GM18861 (cell line): Measurements from ENCODE around the gene DHH.

ENCODE experiments used
- ATAC-seq: cut with Tn5 transposase; IDR thresholded peaks from one replicate; pipeline ENCODE4 v1.9.1; 2021; ENCODE audit not compliant: unreplicated experiment

Gene DHH

DNA sequence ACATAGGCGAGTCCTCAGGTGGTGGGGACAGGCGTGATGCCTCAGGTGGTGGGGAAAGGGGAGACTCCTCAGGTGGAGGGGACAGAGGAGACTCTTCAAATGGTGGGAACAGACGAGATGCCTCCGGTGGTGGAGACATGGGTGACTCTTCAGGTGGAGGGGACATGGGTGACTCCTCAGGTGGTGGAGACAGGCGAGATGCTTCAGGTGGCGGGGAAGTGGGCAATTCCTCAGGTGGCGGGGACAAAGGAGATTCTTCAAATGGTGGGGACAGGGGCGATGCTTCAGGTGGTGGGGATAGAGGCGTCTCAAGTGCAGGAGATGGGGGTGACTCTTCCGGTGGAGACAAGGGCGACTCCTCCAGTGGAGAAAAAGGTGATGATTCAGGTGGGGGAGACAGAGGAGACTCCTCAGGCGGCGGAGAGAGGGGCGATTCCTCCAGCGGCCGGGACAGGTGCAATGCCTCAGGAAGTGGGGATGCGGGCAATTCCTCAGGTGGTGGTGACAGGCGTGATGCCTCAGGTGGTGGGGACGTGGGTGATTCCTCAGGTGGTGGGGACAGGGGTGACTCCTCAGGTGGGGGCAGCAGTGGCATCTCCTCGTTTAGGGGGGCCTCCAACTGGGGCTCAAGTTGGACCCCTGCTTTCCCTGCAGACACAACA, 42.7 kb downstream of the DHH start:
- ATAC-seq: no peak

DNA sequence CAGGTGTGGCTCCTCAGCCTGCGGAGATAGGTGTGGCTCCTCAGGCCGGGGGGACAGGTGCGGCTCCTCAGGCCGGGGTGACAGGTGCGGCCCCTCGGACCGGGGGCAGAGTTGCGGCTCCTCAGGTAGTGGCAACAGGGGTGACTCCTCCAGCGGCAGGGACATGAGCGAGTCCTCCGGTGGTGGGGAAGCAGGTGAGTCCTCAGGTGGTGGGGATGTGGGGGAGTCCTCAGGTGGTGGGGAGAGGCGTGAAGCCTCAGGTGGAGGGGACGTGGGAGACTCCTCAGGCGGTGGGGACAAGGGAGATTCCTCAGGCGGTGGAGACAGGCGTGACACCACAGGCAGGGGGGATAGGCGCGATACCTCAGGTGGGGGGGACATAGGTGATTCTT, 43.2 kb downstream of the DHH start:
- no peak for ATAC-seq

DNA sequence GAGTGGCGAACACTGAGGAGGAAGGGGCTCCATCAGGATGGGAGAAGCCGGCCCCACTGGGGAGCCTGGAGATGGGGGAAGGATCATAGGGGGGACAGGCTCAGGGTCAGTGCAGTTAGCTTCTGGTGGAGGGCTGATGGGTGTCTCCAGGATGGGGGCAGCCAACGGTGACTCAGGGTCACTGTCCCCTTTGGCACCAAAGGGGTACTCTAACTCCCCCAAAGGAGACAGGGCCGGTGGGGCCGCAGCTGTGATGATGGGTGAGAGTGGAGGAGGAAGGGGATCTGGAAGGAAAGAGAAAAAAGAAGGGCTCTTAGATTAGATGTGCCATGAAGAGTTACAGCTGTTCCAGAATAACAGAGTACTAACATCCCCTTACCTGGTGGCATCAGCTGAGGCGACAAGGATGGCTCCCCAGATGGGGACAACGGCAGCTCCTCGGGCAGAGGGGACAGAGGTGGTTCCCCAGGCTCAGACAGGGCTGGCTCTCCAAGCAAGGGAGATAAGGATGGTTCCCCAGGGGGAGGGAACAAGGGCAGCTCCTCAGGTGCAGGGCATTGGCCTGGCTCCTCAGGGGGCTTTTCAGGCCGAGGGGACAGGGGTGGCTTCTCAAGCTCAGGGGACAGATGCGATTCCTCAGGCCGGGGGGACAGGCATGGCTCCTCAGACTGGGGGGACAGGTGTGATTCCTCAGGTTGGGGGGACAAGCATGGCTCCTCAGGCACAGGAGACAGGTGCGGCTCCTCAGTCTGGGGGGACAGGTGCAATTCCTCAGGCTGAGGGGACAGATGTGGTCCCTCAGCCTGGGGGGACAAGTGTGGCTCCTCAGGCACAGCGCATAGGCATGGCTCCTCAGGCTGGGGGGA, 43.9 kb downstream of the DHH start:
- ATAC-seq: no peak

DNA sequence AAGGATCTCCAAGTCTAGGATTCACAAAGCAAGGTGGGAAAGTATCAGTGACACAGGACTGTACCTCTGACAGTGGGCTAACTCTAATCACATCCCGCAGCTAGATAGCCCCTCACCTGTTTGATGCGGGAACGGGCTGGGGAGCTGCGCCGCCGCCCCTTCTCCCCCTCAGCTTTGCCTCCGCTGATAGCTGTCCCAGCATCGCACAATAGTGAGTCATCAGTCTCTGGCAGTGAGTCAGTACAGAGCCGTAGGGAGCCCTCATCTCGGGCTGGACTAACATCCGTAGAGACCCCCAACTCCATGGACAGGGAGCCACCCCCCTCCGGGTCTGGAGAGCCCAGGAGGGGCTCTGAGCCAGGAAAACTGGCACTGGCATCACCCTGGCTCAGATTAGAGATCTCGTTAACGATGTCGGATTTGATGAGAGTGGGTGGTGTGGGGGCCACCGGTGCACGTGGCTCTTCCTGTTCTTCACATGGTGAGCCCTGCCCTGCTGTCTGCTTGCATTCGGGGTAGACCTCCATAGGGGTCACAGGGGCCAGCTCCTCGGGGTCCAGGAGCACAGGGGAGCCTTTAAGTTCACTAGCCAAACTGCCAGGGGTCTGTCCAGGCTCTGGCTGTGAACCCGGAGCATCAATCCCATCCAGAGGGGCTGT, 44.9 kb downstream of the DHH start:
- no peak for ATAC-seq

DNA sequence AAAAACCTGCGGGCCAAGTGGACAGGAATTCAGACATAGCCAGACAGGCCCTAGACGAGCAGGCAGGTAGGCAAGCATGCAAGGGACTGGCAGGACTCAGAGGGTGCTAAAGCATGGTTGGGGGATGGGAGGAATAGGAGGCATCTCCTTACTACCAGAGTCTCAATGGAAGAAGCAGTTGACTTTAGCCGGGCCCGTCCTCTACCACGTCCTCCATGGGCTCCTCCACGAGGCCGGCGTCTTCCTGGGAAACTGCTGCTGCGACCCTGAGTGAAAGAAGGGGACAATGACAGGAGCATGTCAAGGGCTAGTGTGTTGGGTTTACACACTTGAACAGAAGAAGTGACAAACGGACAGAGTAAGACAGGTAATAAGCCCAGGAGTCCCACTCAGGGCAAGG, 45.6 kb downstream of the DHH start:
- no peak for ATAC-seq

DNA sequence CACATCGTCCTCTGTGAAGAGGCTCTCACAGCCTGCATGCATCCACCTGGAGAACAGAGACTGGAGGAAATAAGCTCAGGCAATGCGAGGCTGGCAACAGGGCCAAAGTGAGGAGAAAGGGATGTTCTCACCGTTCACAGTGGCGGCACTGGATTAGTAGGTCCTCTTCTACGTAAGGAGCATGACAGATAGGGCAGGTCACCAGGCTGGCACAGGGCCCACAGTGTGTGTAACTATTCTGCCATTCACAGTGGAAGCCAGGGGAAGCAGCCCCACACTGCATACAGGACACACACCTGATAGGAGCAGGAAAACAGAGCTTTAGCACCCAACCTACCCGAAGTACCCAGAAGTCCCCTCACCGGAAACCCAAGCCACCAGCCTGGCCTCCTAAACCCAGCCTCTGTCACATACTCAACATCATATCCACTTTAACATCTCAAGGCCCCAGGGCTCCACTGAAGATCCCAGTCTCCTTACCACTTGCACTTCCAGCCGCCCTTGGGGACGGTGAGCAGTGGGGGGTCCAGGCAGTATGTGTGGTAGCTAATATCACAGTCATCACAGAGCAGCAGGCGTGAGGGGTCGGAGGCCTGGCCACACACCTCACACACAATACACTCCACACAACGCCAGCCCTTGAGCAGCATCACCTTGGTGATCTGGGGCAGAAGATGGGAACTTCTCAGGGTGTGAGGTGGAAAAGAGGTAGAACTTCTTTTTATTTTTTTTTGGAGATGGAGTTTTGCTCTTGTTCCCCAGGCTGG, 48.3 kb downstream of the DHH start:
- no peak for ATAC-seq

DNA sequence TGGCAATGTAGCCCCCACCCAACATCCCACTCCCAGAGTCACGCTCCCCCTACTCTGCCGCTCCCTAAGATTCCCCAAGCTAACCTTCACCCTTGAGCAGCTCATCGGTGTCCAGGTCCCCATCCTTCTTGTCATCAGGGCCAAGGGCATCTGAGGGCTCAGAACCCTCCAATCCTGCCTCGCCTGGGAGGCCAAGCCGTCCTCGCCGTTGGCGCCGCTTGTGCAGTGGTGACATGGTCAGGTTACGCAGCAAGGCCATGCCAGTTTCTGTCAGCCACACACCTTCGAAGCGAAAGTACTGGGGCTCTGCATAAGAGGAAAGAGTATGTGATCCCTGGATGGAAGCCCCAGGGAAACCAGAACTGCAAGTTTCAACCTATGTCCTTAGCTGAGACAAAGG, 49.9 kb downstream of the DHH start:
- ATAC-seq: no peak

DNA sequence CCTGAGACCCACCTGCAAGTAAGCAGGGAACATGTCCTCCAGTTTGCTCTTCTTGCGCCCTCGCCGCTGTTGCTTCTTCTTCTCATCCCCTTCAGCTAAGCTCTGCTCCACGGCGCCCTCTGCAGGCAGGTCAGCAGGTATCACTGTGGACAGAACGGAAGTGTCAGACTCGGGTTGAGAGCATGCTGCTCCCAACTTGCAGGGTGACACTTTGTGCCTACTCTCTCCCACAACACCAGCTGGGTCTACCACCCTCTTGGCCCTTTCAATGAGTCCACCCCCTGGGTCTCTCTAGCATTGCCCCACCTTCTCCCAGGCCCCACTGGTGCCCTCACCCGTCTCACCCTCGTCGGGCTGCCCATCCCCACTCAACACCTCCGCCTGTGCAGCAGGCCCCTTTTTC, 50.7 kb downstream of the DHH start:
- ATAC-seq: no peak

DNA sequence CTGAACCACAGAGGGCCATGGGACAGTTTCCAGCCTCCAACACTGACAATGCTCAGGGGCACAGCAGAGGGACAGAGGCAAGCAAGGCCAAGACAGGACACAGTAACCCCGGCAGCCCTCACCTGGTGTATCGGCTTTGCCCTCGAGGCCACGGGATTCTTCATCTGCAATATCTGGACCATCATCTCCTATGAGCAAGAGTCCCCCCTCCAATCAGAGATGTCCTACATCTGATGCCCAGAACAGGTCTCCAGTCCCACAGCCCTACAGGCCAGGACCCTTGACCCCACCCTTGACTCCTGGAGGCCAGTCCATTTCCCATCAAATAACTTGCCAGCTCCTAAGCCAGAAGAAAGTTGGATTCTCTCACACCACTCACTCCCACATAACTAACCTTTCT, 51.4 kb downstream of the DHH start:
- ATAC-seq: no peak

DNA sequence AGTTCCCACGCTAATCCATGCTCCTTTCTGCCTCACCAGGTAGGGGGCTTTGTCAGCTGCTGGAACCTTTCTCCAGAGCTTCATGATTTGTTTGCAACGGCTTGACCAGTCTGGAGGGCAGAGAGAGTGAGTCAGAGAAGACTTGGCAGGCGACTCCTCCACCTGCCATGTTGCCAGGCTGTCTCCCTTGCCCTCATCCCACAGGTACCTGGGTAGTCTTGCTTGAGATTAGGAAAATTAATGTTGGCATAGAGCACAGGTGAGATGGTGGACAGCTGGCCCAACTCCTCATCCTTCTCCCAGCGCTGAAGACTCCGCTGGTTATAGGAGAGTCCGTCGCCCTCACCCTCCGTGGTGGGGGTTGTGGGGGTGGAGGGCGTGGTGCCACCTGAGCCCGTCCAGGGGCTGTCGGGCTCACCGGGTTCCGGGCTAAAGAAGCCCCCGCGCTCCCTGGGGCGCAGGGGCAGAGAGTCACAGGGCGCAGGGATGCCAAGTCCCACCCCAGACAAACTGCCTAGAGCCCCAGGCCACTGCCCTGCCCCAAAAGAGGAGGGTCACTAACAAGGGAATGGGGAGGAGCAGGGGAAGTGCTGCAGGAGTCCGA, 52.6 kb downstream of the DHH start:
- ATAC-seq: no peak

DNA sequence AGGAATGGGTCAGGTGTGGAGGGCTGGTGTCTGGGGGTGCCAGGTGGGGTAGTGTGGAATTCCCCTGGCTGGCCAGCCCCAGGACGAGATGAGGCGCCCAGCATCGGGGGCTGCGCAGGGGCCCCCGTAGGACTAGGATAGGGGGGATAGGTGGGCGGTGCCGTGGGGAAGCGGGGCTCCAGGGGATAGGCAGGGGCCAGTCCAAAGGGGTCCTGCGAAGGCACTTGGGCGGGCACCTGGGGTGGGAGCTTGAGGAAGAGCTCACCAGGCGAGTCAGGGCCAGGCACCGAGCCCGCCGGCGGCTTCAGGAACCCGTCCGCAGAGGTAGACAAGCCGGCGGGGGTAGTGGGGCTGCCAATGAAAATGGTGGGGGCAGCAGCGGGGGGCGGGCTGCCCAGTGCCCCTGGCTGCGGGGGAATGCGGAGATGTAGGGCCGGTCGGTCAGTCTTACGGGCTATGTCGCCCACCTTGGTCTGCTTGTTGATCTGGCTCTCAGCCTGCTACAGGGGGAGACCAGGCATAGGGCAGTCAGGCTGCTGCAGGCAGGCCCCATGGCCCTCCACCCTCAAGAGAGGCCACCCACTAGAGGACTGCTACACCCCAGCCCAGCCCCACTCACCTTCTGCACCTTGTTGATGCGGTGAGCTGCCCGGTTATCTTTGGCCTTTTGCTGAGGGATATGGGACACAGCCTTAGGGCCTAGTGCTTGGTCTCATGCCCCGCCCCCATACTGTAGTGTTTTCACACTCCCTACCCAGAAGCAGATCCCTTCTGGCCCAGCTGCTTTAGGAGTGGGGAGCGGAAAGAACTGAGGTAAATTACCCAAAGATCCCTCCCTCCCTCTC, 53.3 kb downstream of the DHH start:
- no peak for ATAC-seq

DNA sequence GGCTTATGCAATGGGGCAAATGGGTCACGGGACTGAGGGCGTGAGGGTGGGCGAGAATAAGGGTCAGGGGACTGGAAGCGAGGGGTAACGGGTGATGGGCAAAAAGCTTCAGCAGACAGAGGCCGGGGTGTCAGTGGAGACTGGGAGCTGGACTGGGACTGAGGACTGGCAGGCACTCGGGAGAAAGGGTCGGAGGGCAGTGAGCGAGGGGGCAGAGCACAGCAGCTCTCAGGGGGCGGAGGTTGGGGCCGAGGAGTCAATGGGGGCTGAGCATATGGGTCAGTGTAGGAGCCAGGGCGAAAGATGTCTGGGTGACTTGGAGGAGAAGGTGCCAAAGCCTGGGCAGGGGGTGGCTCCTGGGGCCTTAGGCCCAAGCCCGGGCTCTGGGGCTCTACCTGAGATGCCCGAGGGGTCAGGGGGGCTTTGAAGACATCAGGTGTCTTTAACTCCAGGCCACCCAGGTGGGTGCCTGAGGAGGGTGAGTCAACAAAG, 54.2 kb downstream of the DHH start:
- no peak for ATAC-seq

DNA sequence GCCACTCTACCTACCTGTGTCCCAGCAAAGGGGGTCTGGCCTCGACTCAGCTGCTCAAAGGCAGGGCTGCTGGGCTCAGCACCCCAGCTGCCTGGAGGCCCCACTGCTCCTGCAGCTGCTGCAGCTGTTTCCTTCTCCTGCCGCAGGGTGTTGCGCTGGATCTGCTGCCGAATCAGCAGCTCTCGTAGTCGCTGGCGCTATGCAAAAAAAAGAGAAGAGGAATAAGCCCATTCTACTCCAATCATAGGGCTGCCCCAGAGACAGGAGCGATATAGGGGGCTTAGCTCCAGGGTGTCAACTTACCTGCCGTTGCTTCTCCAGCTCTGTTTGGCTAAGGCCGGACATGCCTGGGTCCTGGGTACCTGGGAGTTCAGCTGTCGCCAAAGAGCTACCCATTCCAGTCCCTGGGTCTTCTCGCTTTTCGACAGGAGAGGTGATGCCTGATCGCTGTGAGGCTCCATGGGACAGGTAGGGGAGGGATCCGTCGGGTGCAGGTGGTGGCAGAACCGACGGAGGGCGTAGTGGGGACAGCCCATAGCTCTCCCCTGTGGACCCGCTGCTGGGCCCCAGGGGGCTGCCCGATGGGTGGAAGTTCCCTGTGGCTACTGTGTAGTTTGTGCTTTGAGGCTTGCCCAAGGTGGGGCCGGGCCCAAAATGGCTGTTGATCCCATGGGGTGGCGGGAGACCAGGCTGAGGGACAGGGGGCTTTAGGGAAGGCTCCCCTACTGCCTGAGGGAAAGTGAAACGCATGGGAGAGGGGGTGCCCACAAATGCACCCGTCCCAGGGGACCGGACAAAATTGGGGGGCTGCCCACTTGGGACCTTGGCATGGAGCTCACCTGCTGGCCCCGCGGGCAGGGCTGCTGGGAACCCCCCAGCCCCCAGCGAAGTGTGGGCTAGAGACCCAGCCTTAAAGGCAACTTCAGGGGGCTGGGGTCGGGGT, 54.9 kb downstream of the DHH start:
- ATAC-seq: no peak

DNA sequence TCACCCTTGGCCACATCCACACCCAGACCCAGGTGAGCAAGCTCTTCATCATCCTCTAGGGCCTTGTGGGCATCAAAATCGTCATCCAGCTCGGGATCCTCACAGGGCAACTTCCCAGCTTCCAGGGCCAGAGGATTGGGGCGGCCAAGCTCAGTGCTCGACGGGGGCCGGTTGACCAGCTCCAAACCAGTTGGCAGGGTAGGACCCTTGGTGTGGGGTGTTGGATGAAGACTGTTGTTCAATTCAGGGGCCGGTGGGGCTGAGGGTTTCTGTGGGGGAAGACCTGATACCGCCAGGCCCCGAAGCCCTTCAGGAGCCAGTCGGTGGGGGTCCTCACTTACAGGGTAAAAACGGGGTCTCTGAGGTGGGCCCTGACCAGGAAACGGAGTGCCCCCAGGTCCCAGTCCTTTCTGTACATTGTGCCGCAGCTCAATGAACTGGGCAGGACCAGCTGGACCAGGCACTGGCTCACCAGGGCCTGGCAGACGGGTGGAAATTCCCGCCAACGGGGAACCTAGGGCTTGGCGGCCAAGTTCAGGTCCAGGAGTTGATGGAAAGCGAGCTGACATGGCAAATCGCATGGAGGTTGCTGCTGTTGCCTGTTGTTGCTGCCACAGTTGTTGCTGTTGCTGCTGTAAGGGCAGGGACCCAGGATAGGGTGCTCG, 56.2 kb downstream of the DHH start:
- no peak for ATAC-seq

DNA sequence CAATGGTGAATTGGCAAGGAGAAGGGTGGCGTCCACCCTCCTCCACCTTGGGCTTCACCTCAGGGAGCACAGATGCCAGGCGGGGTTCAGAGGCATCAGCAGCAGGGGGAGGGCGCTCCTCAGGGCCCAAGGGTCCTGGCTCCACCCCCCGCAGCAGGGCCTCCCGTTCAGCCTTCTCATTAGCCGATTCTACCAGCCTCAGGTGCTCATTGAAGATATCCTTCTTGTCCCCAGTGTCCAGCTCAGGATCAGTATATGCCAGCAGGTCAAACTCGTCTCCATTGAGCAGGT, 56.7 kb downstream of the DHH start:
- no peak for ATAC-seq

DNA sequence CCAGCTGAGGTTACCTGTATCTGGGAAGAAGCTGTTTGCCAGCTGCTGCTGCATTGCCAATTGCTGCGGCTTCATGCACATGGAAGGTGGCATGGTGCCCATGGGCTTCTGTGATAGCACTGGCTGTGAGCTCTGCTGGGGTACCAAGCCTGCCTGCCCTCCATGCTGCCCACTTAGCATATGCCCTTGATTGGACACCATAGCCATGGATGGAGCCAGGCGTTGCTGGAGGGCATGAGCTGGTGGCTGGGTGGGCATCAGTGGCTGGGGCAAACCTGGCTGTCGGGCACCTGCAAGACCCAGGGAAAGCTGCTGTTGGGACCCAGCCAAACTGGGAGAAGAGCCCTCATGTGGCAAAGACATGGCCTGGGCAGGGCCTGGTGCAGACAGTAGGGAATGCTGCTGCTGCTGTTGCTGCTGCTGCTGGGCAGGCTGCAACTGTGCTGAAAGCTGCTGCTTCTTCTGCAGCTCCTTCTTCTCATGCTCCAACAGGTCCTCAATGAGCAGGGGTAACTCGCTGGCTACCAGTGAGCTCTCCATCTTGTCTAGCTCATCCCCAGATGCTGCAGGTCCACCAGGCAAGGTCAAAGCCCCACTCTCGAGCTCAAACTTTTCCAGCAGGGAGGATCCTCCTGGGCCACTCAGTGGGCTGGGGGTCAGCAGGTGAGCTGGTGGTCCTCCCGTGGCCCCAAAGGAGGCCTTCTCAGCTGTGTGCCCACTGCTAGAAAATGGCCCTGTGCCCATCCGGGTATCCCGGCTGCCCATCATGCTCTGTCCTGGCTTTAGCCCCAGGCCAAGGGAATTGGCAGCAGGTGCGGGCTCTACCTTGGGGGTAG, 57.3 kb downstream of the DHH start:
- ATAC-seq: no peak
